GM10847 (cell line): ENCODE data around the gene NPAS3.

Source experiments
- POLR2A ChIP-seq: IDR thresholded peaks from 2 replicates; pipeline ENCODE4 v1.6.1; 2011; ENCODE audit not compliant: insufficient read length; ENCODE audit errors: extremely low read depth

Gene NPAS3

GRCh38 chr14:33636716-33637115 is 698.0 kb downstream of the NPAS3 start:
- no peak for TF ChIP-seq POLR2A

GRCh38 chr14:33642080-33642479 is 703.4 kb downstream of the NPAS3 start:
- TF ChIP-seq POLR2A = no peak

GRCh38 chr14:33642691-33643244 is 704.1 kb downstream of the NPAS3 start:
- TF ChIP-seq POLR2A = no peak

GRCh38 chr14:33643426-33644181 is 704.9 kb downstream of the NPAS3 start:
- TF ChIP-seq POLR2A = no peak

- TF ChIP-seq POLR2A = no peak
Measured at GRCh38 chr14:33646692-33647260, 708.1 kb downstream of the NPAS3 start.

- TF ChIP-seq POLR2A = no peak
Measured at GRCh38 chr14:33647385-33647786, 708.7 kb downstream of the NPAS3 start.

GRCh38 chr14:33650430-33650829 is 711.8 kb downstream of the NPAS3 start:
- no peak for TF ChIP-seq POLR2A

- no peak for TF ChIP-seq POLR2A
Measured at GRCh38 chr14:33652566-33653307, 714.1 kb downstream of the NPAS3 start.

GRCh38 chr14:33653308-33653695 is 714.6 kb downstream of the NPAS3 start:
- no peak for TF ChIP-seq POLR2A

- no peak for TF ChIP-seq POLR2A
Measured at GRCh38 chr14:33655421-33655820, 716.7 kb downstream of the NPAS3 start.

- no peak for TF ChIP-seq POLR2A
Measured at GRCh38 chr14:33657476-33657875, 718.8 kb downstream of the NPAS3 start.

- TF ChIP-seq POLR2A = no peak
Measured at GRCh38 chr14:33660248-33660647, 721.6 kb downstream of the NPAS3 start.

GRCh38 chr14:33661101-33661500 is 722.4 kb downstream of the NPAS3 start:
- TF ChIP-seq POLR2A = no peak

- TF ChIP-seq POLR2A = no peak
Measured at GRCh38 chr14:33668066-33668465, 729.4 kb downstream of the NPAS3 start.

GRCh38 chr14:33669111-33669510 is 730.4 kb downstream of the NPAS3 start:
- TF ChIP-seq POLR2A = no peak

- no peak for TF ChIP-seq POLR2A
Measured at GRCh38 chr14:33670235-33670634, 731.6 kb downstream of the NPAS3 start.

GRCh38 chr14:33671556-33671955 is 732.9 kb downstream of the NPAS3 start:
- no peak for TF ChIP-seq POLR2A

- TF ChIP-seq POLR2A = no peak
Measured at GRCh38 chr14:33674927-33675326, 736.2 kb downstream of the NPAS3 start.
